Thoracic aorta (tissue), 2 donors: ENCODE data around the gene SPOCK3. TPM values are rescaled to one million over a fixed set of nuclear protein-coding genes. Genes with fewer than 3 reads are reported as not detected.
"Not testable (repeated sequence)": the region's sequence is repeated elsewhere in the genome, so short reads cannot be mapped to it uniquely, and the experiment has no call there.

Source experiments
- ATAC-seq: fragments of 150-250 bp; one replicate; pipeline ENCODE4 v1.8.0; 2017; ENCODE audit warnings: low read depth; ENCODE audit not compliant: insufficient number of reproducible peaks, low FRiP score
- DNase-seq: peaks from one replicate; pipeline ENCODE4 v3.0.0-alpha.2; 2020; ENCODE audit warnings: low spot score
- H3K27ac ChIP-seq, 2 donors: fragments of 200-600 bp; sonication (generic); 1 replicate in 1 of 2; 2 replicates in 1 of 2; pipeline ENCODE4 v1.5.1; 2016; ENCODE audit warnings: mild to moderate bottlenecking in 2 of 2, moderate library complexity in 2 of 2
- H3K27me3 ChIP-seq: fragments of 200-600 bp; sonication (generic); replicated peaks from 2 replicates; pipeline ENCODE4 v1.6.0; 2016; ENCODE audit warnings: mild to moderate bottlenecking; ENCODE audit not compliant: insufficient read depth
- H3K36me3 ChIP-seq: fragments of 200-600 bp; sonication (generic); one replicate; pipeline ENCODE4 v1.5.1; 2016
- H3K4me1 ChIP-seq, 2 donors: fragments of 200-600 bp; sonication (generic); 1 replicate in 1 of 2; 2 replicates in 1 of 2; pipeline versions ENCODE4 v1.5.1 to v1.6.0; 2016; ENCODE audit warnings: low read depth in 2 of 2, mild to moderate bottlenecking in 1 of 2; ENCODE audit not compliant: control insufficient read depth in 1 of 2
- H3K4me3 ChIP-seq: fragments of 200-600 bp; sonication (generic); 2 replicates; pipeline ENCODE4 v1.5.1; 2016; ENCODE audit warnings: mild to moderate bottlenecking
- H3K9me3 ChIP-seq: fragments of 200-600 bp; sonication (generic); 2 replicates; pipeline ENCODE4 v1.5.1; 2016
- total RNA-seq, 2 donors: library from RNA; depleted of rRNA; stranded (reverse); fragments of >200 nt; gene quantifications; one replicate each; pipeline versions ENCODE4 v1.1.0 to v1.2.3, GENCODE V29; 2016
- TF ChIP-seq, protein P1 (sequence below): fragments of 200-600 bp; sonication (generic); IDR thresholded peaks from one replicate; pipeline ENCODE4 v1.5.1; 2019; ENCODE audit warnings: antibody characterized with exemption

The SPOCK3 gene
- total RNA-seq, 2 donors from 2014 or later: not detected

DNA sequence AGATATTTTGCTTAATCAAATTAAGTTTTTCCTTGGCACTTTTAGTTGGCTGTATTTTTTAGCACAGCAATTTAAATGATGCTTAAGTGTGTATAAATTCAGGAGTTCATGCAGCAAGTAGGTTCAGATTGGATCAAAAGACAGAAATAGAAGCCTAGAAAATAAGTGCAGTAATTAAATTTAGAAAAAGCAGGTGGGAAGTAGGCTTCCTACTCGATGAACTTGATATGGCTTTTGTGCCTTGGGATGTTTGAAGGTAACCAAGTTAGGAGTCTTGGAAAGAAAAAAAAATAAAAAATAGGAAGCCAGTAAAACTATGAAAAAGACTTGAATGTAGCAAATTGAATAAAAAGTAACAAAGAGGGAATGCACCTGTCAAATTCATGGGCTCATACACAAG, 372.3 kb downstream of the SPOCK3 start:
- Histone ChIP-seq H3K27me3 (no peaks in the 10 kb centered on the region), H3K27ac (no peak overlapping the region), H3K36me3 (no peaks in the 10 kb centered on the region), H3K4me3 (no peak overlapping the region), H3K4me1 (no peaks in the 10 kb centered on the region), H3K9me3 (no peaks in the 10 kb centered on the region)
- ATAC-seq (no peak), DNase-seq (no peak)
- TF ChIP-seq, protein P1, sequence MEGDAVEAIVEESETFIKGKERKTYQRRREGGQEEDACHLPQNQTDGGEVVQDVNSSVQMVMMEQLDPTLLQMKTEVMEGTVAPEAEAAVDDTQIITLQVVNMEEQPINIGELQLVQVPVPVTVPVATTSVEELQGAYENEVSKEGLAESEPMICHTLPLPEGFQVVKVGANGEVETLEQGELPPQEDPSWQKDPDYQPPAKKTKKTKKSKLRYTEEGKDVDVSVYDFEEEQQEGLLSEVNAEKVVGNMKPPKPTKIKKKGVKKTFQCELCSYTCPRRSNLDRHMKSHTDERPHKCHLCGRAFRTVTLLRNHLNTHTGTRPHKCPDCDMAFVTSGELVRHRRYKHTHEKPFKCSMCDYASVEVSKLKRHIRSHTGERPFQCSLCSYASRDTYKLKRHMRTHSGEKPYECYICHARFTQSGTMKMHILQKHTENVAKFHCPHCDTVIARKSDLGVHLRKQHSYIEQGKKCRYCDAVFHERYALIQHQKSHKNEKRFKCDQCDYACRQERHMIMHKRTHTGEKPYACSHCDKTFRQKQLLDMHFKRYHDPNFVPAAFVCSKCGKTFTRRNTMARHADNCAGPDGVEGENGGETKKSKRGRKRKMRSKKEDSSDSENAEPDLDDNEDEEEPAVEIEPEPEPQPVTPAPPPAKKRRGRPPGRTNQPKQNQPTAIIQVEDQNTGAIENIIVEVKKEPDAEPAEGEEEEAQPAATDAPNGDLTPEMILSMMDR: no peak

DNA sequence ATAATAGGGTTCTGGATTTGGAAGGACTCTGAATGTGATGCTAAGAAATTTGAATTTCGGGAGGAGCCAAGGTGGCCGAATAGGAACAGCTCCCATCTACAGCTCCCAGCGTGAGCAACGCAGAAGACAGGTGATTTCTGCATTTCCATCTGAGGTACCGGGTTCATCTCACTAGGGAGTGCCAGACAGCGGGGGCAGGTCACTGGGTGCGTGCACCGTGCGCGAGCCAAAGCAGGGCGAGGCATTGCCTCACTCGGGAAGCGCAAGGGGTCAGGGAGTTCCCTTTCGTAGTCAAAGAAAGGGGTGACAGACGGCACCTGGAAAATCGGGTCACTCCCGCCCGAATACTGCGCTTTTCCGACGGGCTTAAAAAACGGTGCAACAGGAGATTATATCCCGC, 383.9 kb downstream of the SPOCK3 start:
- DNase-seq, H3K4me3 ChIP-seq, H3K9me3 ChIP-seq, H3K36me3 ChIP-seq, H3K27ac ChIP-seq, H3K27me3 ChIP-seq, H3K4me1 ChIP-seq, ATAC-seq: not testable (repeated sequence)

GRCh38 chr4:166846939-166847338, 387.4 kb downstream of the SPOCK3 start:
- DNase-seq: no peak
- Histone ChIP-seq H3K27me3 (no peaks in the 10 kb centered on the region), H3K9me3 (no peaks in the 10 kb centered on the region), H3K27ac (no peak overlapping the region), H3K4me3 (no peak overlapping the region), H3K4me1 (no peaks in the 10 kb centered on the region), H3K36me3 (no peaks in the 10 kb centered on the region)
- TF ChIP-seq, protein P1: no peak
- ATAC-seq: no peak

DNA sequence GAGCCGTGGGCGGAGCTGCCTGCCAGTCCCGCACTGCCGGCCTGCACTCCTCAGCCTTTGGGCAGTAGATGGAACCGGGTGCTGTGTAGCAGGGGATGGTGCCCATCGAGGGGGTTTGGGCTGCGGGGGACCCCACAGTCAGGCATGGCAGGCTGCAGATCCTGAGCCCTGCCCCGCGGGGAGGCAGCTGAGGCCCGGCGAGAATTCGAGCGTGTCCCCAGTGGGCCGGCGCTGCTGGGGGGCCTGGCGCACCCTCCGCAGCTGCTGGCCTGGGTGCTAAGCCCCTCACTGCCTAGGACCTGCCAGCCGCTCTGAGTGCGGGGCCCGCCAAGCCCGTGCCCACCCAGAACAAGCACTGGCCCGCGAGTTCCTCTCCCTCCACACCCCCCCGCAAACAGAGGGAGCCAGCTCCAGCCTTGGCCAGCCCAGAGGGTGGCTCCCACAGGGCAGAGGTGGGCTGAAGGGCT, 391.5 kb downstream of the SPOCK3 start:
- no peak for ATAC-seq
- Histone ChIP-seq H3K4me1 (no peaks in the 10 kb centered on the region), H3K4me3 (no peak overlapping the region), H3K27ac (no peak overlapping the region), H3K9me3 (no peaks in the 10 kb centered on the region), H3K27me3 (no peaks in the 10 kb centered on the region), H3K36me3 (no peaks in the 10 kb centered on the region)
- TF ChIP-seq, protein P1: no peak
- no peak for DNase-seq

DNA sequence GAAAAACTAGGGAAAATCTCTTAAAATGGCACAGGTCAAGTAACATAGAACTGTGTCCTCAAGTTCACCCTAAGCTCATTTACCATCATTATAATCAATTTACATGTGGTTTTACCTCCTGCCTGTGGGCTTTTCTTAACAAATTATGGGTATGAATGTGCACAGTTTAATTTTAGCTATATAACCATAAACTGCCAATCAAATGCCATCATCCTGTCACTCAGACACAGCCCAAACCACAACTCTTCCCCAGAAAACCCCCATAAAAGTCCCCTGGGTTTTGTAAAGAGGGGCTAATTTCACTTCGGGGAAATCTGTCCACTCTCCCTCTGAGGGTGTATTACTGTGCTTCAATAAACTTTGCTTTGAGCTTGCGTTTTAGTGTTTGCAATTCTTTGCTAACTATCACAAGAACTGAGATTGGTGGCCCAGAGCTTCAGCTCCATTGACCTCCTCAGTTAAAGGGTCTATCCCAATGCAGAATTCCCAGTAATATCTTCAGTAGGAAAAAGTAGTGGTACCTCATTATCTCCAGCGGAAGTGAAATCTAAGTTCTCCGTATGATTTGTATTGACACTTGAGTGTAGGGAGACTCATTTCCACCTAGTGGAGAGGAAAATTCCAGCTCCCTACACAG, 394.6 kb downstream of the SPOCK3 start:
- Histone ChIP-seq H3K36me3 (no peaks in the 10 kb centered on the region), H3K4me3 (no peak overlapping the region), H3K9me3 (no peaks in the 10 kb centered on the region), H3K27ac (no peak overlapping the region), H3K4me1 (no peaks in the 10 kb centered on the region), H3K27me3 (no peaks in the 10 kb centered on the region)
- TF ChIP-seq, protein P1: no peak
- ATAC-seq (no peak), DNase-seq (no peak)
